ENCODE results near the gene CARF. TPM values are rescaled to one million over a fixed set of nuclear protein-coding genes. Genes with fewer than 3 reads are reported as not detected.
A peak's percentile ranks its signal among the peaks of the same experiment; 100 is the strongest.

Gene CARF
- total and polyA plus RNA-seq, 2 of the 13 experiments (the other 11 are each of a cell fraction or from before 2014, with no cell fraction given): 3.0 to 5.4 TPM

GRCh38 chr2:202870431-202871299 lies 41.4 kb upstream of the CARF start (continued):
- TF ChIP-seq KDM5A (IDR thresholded peaks at IDR 0.05; ENCODE audit: borderline replicate concordance, low read length): 0 out of 2 replicates have a peak, but pooled peaks have one; percentile 23
- TF ChIP-seq LCORL (IDR thresholded peaks at IDR 0.05): no peak
- peak; percentile 17; the same call in 1 of the 2 replicates for TF ChIP-seq LCORL (CRISPR knock-in tag; IDR thresholded peaks at IDR 0.05)
- 0 out of 2 replicates have a peak, but pooled peaks have one; percentile 64 for TF ChIP-seq BRF2 (CRISPR knock-in tag; IDR thresholded peaks at IDR 0.05)
- TF ChIP-seq KAT7 (CRISPR knock-in tag; IDR thresholded peaks at IDR 0.05; ENCODE audit: borderline replicate concordance): no peak
- TF ChIP-seq HES4 (CRISPR knock-in tag; IDR thresholded peaks at IDR 0.05; ENCODE audit: borderline replicate concordance): no peak
- TF ChIP-seq ZNF563 (CRISPR knock-in tag; IDR thresholded peaks at IDR 0.05): no peak
- TF ChIP-seq ZNF619 (CRISPR knock-in tag; IDR thresholded peaks at IDR 0.05): no peak
- TF ChIP-seq ZSCAN5A (CRISPR knock-in tag; IDR thresholded peaks at IDR 0.05; ENCODE audit: borderline replicate concordance): no peak
- no peak for TF ChIP-seq ZNF256 (CRISPR knock-in tag; conservative IDR thresholded peaks at IDR 0.05)
- no peak for TF ChIP-seq ZNF407 (CRISPR knock-in tag; IDR thresholded peaks at IDR 0.05; ENCODE audit: not compliant biosample characterization)
- TF ChIP-seq ZNF503 (CRISPR knock-in tag; IDR thresholded peaks at IDR 0.05): no peak
- no peak for TF ChIP-seq NBN (conservative IDR thresholded peaks at IDR 0.05)
- 0 out of 2 replicates have a peak, but pooled peaks have one; percentile 13 for TF ChIP-seq THAP7 (CRISPR knock-in tag; IDR thresholded peaks at IDR 0.05)
- no peak for TF ChIP-seq ZBTB38 (CRISPR knock-in tag; IDR thresholded peaks at IDR 0.05)

All from HepG2 (cell line).